Right lobe of liver (tissue), 6 donors: Measurements from ENCODE around the gene AKR1B15. TPM values are rescaled to one million over a fixed set of nuclear protein-coding genes. Genes with fewer than 3 reads are reported as not detected.

Experiments
- ATAC-seq, 4 donors: fragments of 200-7000 bp; cut with Tn5 transposase; one replicate each; pipeline ENCODE4 v1.9.1; 2020; ENCODE audit warnings: mild to moderate bottlenecking in 4 of 4, moderate library complexity in 4 of 4
- DNase-seq, 3 donors: peaks; one replicate each; pipeline ENCODE4 v3.0.0-alpha.2; 2020
- H3K27ac ChIP-seq, 3 donors: fragments of 200-600 bp; one replicate each; pipeline ENCODE4 v1.8.0; 2022
- H3K27me3 ChIP-seq, 2 donors: fragments of 200-600 bp; one replicate each; pipeline ENCODE4 v1.8.0; 2022
- H3K36me3 ChIP-seq, 4 donors: fragments of 200-600 bp; sonication (generic) in 1 of 4; one replicate each; pipeline versions ENCODE4 v1.5.1 to v1.8.0; 2017 to 2022; ENCODE audit warnings: control low read depth in 1 of 4
- H3K4me1 ChIP-seq, 4 donors: fragments of 200-600 bp; sonication (generic) in 1 of 4; one replicate each; pipeline versions ENCODE4 v1.5.1 to v1.8.0; 2017 to 2022; ENCODE audit warnings: control low read depth in 1 of 4
- H3K4me3 ChIP-seq, 3 donors: fragments of 200-600 bp; one replicate each; pipeline ENCODE4 v1.8.0; 2022
- H3K9me3 ChIP-seq, 4 donors: fragments of 200-600 bp; sonication (generic) in 1 of 4; one replicate each; pipeline versions ENCODE4 v1.5.1 to v1.8.0; 2017 to 2022; ENCODE audit warnings: control low read depth in 1 of 4
- CTCF ChIP-seq, 4 donors: fragments of 200-600 bp in 3 of 4; fragments of 450-650 bp in 1 of 4; IDR thresholded peaks; one replicate each; pipeline versions ENCODE4 v1.5.1 to v1.8.0; 2016 to 2022; ENCODE audit warnings: antibody characterized with exemption in 4 of 4, mild to moderate bottlenecking in 2 of 4
- POLR2A ChIP-seq: fragments of 450-650 bp; IDR thresholded peaks from one replicate; pipeline ENCODE4 v1.6.1; 2017; ENCODE audit warnings: antibody characterized with exemption, mild to moderate bottlenecking
- WGBS: methylation state at CpG from one replicate; pipeline ENCODE4 v1.1.6; 2018; ENCODE audit warnings: low coverage, low lambda C conversion rate; ENCODE audit not compliant: insufficient coverage; ENCODE audit errors: missing lambda C conversion rate; 5-methylcytosine and 5-hydroxymethylcytosine counted together
- intact Hi-C, 2 donors: fragments of 100-400 bp; cut with DNase I; formaldehyde crosslinking; loops; one replicate each; pipeline versions ENCODE4 v1.11.2 to v1.14.1; 2022
- total RNA-seq, 6 experiments: library from RNA; depleted of rRNA in 2 of 6; stranded (reverse); fragments of >200 nt in 2 of 6; fragmentation: NEBNext Ultra II Directional in 3 of 6; extraction: Animal tissue kit (Norgen Biotek cat#: 25700) in 3 of 6; gene quantifications; one replicate each; pipeline versions ENCODE4 v1.1.0 to v1.2.4, GENCODE V29; 2016 to 2023
- donor health status: DM: no; HTN: yes; CAD: no.
- donor health status: DM: no; HTN: no; CAD: no.
- donor health status: DM: no; HTN: no; CAD: no.
- donor health status: DM: no; HTN: yes; CAD: no.
- donor health status: DM: no; HTN: yes; CAD: no.

The AKR1B15 gene
- total RNA-seq, 6 experiments from 2014 or later, result 1.8 to 40.4 (median 2.4) TPM; not detected in 2

- H3K27me3 ChIP-seq, result no peaks in the 10 kb centered on the region
- no peak for DNase-seq
- no peaks in the 10 kb centered on the region for H3K9me3 ChIP-seq
- no peaks in the 10 kb centered on the region for H3K4me1 ChIP-seq
- H3K27ac ChIP-seq, result no peak overlapping the region
- 84% methylated on average over 6 of the region's 6 CpGs for WGBS
- no peaks in the 10 kb centered on the region for H3K36me3 ChIP-seq
- ATAC-seq, result no peak
- no peak overlapping the region for H3K4me3 ChIP-seq
- TF ChIP-seq CTCF (IDR thresholded peaks at IDR 0.05) (no peak), POLR2A (no peak)
- intact Hi-C loops, result no loop called here
Measured at GRCh38 chr7:134571746-134572461, 23.0 kb downstream of the AKR1B15 start.

- DNase-seq (no peak), ATAC-seq (no peak)
- H3K4me3 ChIP-seq, result no peak overlapping the region
- no peak overlapping the region for H3K27ac ChIP-seq
- 44% methylated on average over 2 of the region's 2 CpGs for WGBS
- no peaks in the 10 kb centered on the region for H3K27me3 ChIP-seq
- intact Hi-C loops, result no loop called here
- TF ChIP-seq CTCF (IDR thresholded peaks at IDR 0.05), result no peak
- no peak for TF ChIP-seq POLR2A
- H3K4me1 ChIP-seq, result no peaks in the 10 kb centered on the region
- H3K36me3 ChIP-seq, result no peaks in the 10 kb centered on the region
- H3K9me3 ChIP-seq, result no peaks in the 10 kb centered on the region
Measured at GRCh38 chr7:134574322-134574721, 25.4 kb downstream of the AKR1B15 start.

- no peaks in the 10 kb centered on the region for H3K4me1 ChIP-seq
- TF ChIP-seq CTCF (IDR thresholded peaks at IDR 0.05) (no peak), POLR2A (no peak)
- intact Hi-C loops, result no loop called here
- no peak for ATAC-seq
- H3K9me3 ChIP-seq, result no peaks in the 10 kb centered on the region
- H3K4me3 ChIP-seq, result no peak overlapping the region
- no peak overlapping the region for H3K27ac ChIP-seq
- no peaks in the 10 kb centered on the region for H3K27me3 ChIP-seq
- no peak for DNase-seq
- 42% methylated on average over 1 of the region's 1 CpG for WGBS
- H3K36me3 ChIP-seq, result no peaks in the 10 kb centered on the region
Measured at GRCh38 chr7:134584290-134584689, 35.4 kb downstream of the AKR1B15 start.

- Histone ChIP-seq H3K9me3 (no peaks in the 10 kb centered on the region), H3K27me3 (no peaks in the 10 kb centered on the region), H3K36me3 (no peaks in the 10 kb centered on the region), H3K4me3 (no peak overlapping the region), H3K27ac (no peak overlapping the region), H3K4me1 (no peaks in the 10 kb centered on the region)
- intact Hi-C loops, result no loop called here
- ATAC-seq (no peak), DNase-seq (no peak)
- TF ChIP-seq CTCF (IDR thresholded peaks at IDR 0.05), result no peak
- no peak for TF ChIP-seq POLR2A
- WGBS, result 66% methylated on average over 4 of the region's 7 CpGs
Measured at GRCh38 chr7:134585897-134586296, 37.0 kb downstream of the AKR1B15 start.
